Epithelial cell of esophagus (primary cell): Measurements from ENCODE around the gene CHRNA7.
"Not testable (repeated sequence)": the region's sequence is repeated elsewhere in the genome, so short reads cannot be mapped to it uniquely, and the experiment has no call there.

Source experiments
- DNase-seq: peaks from one replicate; pipeline ENCODE4 v3.0.0; 2010; ENCODE audit warnings: low read depth
- H3K4me3 ChIP-seq: 2 replicates; pipeline ENCODE4 v1.5.1; 2011; ENCODE audit warnings: mild to moderate bottlenecking, low read length, control low read depth
- CTCF ChIP-seq: IDR thresholded peaks from 2 replicates; pipeline ENCODE4 v1.5.1; 2011; ENCODE audit warnings: low read depth, mild to moderate bottlenecking, low read length, control low read depth, inconsistent platforms; ENCODE audit not compliant: insufficient read depth; ENCODE audit errors: missing control alignments

CHRNA7 gene

DNA sequence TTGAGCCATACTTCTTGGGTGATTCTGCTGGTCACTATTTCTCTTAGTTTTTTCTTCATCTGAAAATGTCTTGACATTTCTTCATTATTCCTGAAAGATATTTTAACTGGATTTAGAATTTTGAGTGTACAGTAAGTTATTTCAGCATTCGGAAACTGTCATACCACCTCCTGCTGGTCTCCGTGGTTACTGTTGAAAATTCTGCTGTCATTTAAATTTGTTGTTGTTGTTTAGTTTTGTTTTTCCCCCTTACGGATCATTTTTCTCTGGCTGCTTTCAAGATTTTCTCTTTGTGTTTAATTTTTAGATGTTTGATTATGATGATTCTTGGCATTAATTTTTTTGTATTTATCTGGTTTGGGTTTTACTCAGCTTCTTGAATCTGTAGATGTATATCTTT, 100.5 kb downstream of the CHRNA7 start:
- TF ChIP-seq CTCF, result no peak
- no peak overlapping the region for H3K4me3 ChIP-seq
- no peak for DNase-seq

DNA sequence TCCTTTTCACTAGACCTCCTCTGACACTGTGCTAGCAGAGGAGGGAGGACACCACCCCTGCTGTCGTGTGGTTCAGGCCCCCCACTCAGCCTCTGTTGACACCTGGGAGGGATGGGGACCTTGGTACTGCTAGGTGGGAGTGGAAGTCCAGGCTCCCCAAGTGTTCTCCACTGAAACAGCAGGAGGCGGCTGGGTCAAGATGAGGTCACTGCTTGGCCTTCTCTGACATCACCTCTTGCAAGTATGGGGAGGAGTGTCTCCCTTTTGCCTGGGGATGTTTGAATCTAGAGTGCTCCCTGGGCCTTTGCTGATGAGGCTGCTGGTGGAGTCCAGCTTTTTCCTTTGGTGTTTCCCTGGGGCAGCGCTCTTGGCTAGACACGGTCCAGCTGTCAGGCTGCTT, 101.5 kb downstream of the CHRNA7 start:
- no peak overlapping the region for H3K4me3 ChIP-seq
- DNase-seq, result no peak
- TF ChIP-seq CTCF, result no peak

DNA sequence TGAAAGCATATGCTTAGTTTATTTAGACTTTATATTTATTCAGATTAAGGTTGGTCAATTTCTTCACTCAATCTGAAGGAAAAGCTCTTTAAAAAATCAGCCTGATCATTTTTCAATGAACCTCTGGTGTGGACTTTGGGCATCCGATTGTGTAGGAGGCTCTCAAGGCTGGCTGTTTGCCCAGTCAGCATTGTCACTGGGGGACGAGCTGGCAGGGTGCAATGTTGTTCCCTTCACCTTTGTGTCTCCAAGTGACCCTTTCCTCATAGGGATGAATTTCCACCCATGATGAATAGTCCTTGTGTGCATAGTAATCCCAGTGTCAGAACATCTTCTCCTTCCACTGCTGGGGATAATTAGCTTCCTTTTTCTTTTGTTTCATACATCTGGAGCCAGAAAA, 102.5 kb downstream of the CHRNA7 start:
- no peak overlapping the region for H3K4me3 ChIP-seq
- no peak for DNase-seq
- no peak for TF ChIP-seq CTCF

GRCh38 chr15:32134842-32135241, 104.5 kb downstream of the CHRNA7 start:
- no peak overlapping the region for H3K4me3 ChIP-seq
- DNase-seq, result no peak
- TF ChIP-seq CTCF, result no peak

DNA sequence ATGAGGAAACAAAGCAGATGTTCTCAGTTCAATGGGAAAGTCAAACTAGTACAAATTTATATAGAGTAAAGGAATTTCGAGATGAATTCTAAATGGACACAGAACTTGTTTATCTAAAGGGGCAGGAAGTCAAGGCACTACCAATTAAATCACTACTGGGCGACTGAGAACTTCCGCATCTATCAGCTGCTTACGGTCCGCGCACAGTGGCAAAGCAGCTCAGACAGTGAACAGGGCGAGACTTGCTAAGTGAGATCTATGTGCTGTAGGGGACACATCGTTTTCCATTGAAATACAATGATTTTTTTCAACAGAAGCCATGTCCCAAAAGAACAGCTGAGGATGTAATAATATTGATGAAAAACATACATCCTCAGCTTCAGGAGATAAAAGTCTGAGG, 105.0 kb downstream of the CHRNA7 start:
- H3K4me3 ChIP-seq, result no peak overlapping the region
- no peak for DNase-seq
- TF ChIP-seq CTCF, result no peak

DNA sequence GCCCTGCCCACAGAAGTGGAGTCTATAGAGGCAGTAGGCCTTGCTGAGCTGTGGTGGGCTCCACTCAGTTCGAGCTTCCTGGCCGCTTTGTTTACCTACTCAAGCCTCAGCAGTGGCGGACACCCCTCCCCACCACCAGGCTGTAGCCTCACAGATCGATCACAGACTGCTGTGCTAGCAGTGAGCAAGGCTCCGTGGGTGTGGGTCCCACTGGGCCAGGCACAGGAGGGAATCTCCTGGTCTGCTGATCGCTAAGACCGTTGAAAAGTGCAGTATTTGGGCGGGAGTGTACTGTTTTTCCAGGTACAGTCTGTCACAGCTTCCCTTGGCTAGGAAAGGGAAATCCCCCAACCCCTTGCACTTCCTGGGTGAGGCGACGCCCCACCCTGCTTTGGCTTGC, 115.2 kb downstream of the CHRNA7 start:
- not testable (repeated sequence) for H3K4me3 ChIP-seq, DNase-seq

GRCh38 chr15:32148833-32149555, 118.7 kb downstream of the CHRNA7 start:
- TF ChIP-seq CTCF, result no peak
- no peak for DNase-seq

More at GRCh38 chr15:32148833-32149555, 118.7 kb downstream of the CHRNA7 start:
- no peak overlapping the region for H3K4me3 ChIP-seq
